HG03378 (cell line): ENCODE results near the gene TMEM9.
"Not testable (repeated sequence)": the region's sequence is repeated elsewhere in the genome, so short reads cannot be mapped to it uniquely, and the experiment has no call there.

Experiments used
- ATAC-seq: cut with Tn5 transposase; IDR thresholded peaks from one replicate; pipeline ENCODE4 v1.9.1; 2021; ENCODE audit warnings: mild to moderate bottlenecking, moderate library complexity; ENCODE audit not compliant: unreplicated experiment

The TMEM9 gene

GRCh38 chr1:201173736-201174135, 19.5 kb upstream of the TMEM9 start:
- no peak for ATAC-seq

- ATAC-seq, result no peak
These were observed 18.8 kb upstream of the TMEM9 start for GRCh38 chr1:201172999-201173610.

DNA sequence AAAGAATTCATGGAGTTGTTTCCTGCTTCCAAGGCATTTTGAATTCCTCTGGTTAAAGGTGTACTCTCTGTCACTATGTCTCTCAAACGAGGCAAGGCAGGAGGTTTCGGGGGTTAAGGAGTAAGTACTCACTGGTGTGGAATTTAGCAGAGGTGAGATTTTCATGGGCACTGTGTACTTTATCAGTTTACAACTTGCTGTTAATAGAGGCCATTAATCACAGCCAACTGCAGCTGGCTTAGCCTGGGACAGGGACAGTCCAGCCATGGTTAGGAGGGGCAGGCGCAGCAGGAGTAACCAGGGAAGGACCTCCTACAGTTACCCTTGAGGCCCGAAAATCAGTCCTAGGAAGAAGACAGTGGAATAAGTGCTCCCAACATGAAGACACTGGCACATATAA, 18.1 kb upstream of the TMEM9 start:
- ATAC-seq, result no peak

GRCh38 chr1:201171063-201172036, 17.1 kb upstream of the TMEM9 start:
- ATAC-seq, result peak; percentile 25

- ATAC-seq, result peak; percentile 87
These were observed 16.3 kb upstream of the TMEM9 start for GRCh38 chr1:201170533-201171062.

DNA sequence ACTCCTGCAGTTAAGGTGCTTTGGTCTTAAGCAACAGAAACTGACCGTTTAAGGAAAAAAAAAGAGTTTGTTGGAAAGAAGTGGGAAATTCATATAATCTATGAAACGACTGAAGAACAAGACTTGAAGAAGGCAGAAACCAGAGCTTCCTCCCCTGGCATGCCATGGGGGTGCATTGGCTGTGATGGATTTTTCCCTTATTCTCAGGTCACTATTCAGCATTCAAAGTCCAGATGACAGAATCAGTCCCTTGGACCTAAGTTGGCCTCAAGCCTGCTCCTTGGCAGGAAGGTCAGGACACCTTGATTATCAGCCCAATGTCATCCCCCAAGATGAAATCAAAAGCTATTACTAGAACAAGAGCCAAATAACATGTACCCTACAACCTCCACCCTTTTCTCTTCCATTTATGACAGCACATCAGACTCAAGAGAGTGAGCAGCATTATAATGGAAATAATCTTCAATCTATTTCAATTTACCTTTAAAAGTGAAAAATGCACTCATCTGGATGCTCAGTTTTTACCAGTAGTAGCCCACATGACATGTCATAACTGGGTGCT, 15.8 kb upstream of the TMEM9 start:
- no peak for ATAC-seq

DNA sequence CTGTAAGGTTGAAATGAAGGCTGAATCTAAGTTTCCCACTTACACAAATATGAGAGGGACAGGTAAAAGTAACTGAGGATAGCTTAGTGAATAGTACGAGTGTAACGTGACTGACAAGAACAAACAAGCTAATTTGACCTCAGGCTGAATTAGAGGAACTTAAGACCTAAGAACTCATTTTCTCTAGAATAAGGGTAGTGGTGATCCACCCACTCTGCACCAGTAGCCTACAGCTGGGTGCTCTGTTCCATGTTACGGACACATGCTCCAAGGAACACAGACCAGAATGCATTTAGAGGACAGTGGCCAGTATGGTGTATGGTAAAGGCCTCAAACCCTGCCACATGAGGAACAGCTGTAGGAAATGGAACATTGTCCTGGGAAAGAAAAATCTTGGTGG, 14.9 kb upstream of the TMEM9 start:
- ATAC-seq, result no peak

DNA sequence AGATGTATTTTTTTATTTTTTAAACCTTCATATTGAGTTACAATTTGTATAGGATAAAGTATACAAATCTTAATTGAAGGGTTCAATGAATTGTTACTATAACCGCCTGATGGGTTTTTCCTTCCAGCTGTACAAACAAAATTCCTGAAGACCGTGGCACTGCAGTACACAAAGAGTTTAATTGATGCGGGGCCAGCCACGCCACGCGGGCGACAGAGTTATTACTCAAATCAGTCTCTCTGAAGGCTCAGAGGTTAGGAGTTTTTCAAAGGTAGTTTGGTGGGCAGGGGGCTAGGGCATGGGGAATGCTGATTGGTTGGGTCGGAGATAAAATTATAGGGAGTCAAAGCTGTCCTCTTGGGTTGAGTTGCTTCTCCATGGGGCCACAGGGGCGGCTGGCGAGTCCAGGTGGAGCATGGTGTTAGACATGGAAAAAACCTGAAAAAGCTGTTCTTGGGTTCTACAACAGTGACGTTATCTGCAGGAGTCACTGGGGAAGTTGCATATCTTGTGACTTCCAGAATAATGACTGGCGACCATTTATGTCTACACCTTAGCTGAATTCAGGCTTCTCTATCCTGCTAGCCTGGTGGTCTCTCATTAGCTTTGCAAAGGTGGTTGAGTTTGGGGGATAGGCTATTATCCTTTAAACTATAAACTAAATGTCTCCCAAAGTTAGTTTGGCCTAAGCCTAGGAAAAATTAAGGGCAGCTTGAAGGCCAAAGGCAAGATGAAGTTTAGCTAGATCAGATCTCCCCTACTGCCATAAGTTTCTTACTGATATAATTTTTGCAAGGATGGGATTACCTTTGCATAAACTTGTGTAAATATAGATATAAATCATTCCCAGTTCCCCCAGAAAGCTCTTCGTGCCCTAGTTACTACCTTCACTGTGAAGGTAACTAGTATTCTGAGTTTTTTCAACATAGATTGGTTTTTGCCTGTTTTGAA, 13.0 kb upstream of the TMEM9 start:
- ATAC-seq, result no peak

DNA sequence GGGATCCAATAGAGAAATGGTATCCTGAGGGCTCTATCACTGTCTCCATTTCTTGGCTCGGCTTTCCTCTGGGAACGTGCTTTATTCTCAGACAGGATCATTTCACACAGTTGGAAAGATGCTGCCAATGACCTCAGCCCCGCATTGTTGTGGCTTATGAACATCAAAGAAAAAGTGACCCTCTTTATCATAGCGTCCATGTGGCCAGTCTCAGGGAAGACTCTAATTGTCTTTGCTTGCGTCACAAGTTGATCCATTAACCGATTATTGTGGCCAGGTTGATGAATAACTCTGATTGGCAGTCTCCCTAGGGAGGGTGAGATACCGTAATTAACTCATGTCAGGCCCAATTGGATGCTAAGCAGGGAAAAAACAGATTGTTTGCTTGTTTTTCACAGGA, 10.4 kb upstream of the TMEM9 start:
- no peak for ATAC-seq

- ATAC-seq, result no peak
These were observed 9.4 kb upstream of the TMEM9 start for GRCh38 chr1:201163707-201164106.

- ATAC-seq, result not testable (repeated sequence)
These were observed 8.8 kb upstream of the TMEM9 start for GRCh38 chr1:201163036-201163435.

- ATAC-seq, result no peak
These were observed 3.7 kb upstream of the TMEM9 start for GRCh38 chr1:201157949-201158348.

DNA sequence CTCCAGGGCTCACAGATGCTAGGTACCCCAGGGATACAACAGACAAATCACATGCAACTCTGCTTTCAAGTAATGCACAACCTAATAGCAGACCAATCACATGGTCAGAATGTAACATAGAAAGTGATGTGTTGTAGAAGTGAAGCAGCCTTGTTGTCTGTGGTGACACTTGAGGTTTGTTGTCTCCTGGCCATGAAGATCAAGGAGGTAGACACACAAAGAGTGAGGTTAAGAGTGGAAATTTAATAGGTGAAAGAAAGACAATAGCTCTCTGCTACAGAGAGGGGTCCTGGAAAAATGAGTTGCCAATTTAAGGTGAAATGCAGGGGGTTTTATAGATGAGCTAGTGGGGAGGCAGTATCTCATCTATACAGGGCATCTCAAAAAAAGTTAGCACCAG, 2.5 kb upstream of the TMEM9 start:
- no peak for ATAC-seq

DNA sequence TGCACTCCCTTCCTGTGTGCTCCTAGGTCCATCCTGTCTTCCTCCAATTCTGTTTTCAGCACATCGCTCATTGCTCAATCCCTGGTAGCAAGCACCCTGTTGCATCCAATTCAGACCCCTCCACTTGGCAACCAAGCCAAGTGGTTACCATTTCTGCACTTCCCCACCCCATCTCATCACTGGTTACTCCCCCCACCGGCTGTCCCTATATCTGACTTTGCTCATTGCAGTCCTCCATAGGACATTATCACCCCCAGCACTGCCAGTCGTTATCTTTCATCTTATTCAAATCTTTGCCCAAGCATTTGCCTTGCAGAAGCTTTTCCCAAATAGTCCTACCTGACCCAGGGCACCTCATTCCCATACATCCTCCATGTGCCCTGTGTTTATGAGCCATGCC, 2.1 kb upstream of the TMEM9 start:
- no peak for ATAC-seq

GRCh38 chr1:201155354-201155753, 1.1 kb upstream of the TMEM9 start:
- no peak for ATAC-seq

DNA sequence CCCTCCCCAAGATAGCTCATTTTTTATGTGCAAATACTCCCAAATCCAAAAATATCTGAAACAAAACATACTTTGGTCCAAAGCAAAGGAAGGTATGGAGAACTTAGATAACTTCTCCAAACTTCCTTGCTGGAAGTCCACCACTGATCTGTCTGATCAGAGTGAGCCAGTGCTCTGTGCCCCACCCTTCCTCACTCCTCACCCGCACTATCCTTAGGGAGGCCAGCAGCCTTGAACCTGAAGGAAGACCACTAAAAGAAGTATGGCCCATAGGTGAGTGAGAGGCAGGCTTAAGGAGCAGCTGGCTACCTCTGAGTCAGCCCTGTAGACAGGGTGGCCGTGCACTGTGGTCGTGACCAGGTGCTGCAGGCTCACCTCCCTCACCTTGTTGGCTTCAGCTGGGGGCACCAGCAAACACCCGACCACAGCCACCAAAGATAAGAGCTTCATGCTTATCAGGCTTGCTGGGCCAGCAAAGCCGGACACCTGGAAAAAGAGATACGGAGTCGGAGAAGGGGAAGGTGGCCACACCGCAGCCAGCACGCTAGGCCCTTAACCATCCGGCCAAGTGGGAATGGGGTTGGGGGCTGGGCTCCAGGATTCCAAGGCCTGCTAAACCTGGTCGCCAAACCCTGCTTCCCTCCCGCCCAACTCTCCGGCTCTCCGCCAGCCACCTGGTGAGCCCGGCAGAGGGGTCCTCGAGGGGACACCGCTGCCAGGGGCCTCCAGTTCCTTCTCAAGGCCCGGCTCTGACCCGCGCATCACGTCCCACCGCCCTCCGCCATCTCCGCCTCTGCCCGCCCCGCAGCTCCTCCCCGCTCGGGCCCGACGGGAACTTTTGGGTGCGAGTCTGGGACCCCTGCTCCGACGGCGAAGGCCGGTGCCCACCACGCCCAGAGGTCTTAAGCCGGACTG, 543 bp downstream of the TMEM9 start:
- peak; percentile 36 for ATAC-seq

DNA sequence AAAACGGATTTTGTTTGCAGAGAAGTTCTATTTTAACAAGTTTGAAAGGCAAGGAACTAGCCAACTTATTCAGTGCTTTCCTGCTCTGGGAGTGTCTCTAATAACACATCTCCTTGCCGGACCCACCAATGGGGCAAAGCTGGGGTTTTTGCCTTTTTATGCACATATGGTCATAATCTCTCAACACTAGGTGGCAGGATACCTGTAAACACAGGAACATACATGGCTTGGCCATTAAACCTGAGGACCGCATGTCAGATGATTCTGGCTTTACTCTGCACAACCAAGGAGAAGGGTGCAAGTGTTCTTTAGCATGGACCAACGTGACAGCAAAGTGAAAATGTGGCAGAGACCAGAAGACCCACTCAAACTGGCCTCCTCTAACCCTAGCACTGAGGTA, 4.9 kb downstream of the TMEM9 start:
- ATAC-seq, result no peak

DNA sequence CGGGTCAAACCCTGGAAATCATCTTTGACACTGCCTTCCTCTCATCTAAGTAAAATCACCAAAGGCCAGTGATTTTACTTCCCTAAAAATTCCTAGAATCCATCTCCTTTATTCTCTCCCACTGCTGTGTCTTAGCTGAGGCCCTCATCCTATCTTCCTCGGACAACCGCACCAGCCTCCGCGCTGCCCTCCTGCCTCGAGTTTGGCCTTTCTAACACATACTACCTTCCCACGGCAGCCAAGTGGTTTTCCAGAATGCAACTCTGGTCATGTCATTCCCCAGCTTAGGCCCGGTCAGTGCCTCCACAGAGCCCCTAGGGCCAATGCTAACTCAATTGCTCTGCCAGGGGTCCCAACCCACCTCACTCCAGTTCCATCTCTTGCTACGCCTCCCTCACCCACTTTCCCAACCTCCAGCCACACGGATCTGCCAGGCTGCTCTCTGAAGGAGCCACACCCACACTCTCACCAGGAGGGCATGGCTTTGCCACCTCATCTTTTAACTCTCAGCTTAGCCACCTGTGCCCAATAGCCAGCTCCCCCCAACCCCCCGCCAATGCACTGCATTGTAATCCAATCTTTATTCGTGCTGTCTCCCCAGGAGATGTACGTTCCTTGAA, 6.8 kb downstream of the TMEM9 start:
- ATAC-seq, result no peak
